Esophagus (tissue), 2 donors: ENCODE data around the gene TGM3. TPM values are rescaled to one million over a fixed set of nuclear protein-coding genes. Genes with fewer than 3 reads are reported as not detected.

Experiments
- H3K27ac ChIP-seq, 2 donors: one replicate each; pipeline ENCODE4 v1.5.1; 2013; ENCODE audit warnings: low read depth in 2 of 2, mild to moderate bottlenecking in 2 of 2, inconsistent platforms in 1 of 2, low read length in 1 of 2, moderate library complexity in 1 of 2
- H3K27me3 ChIP-seq, 2 donors: one replicate each; pipeline ENCODE4 v1.6.1; 2013; ENCODE audit warnings: low read length in 2 of 2, control low read depth in 1 of 2, mild to moderate bottlenecking in 1 of 2; ENCODE audit not compliant: insufficient read depth in 2 of 2, control insufficient read depth in 1 of 2
- H3K36me3 ChIP-seq, 2 donors: one replicate each; pipeline ENCODE4 v1.6.1; 2013; ENCODE audit warnings: low read length in 1 of 2; ENCODE audit not compliant: control insufficient read depth in 2 of 2, insufficient read depth in 2 of 2
- H3K4me1 ChIP-seq, 2 donors: one replicate each; pipeline ENCODE4 v1.6.1; 2013; ENCODE audit warnings: low read length in 1 of 2; ENCODE audit not compliant: control insufficient read depth in 2 of 2, insufficient read depth in 2 of 2
- H3K4me3 ChIP-seq, 2 donors: one replicate each; pipeline ENCODE4 v1.5.1; 2013; ENCODE audit warnings: low read length in 2 of 2, mild to moderate bottlenecking in 2 of 2, low read depth in 1 of 2, moderate library complexity in 1 of 2
- H3K9me3 ChIP-seq, 2 donors: one replicate each; pipeline ENCODE4 v1.6.1; 2013; ENCODE audit warnings: mild to moderate bottlenecking in 2 of 2, low read depth in 1 of 2, low read length in 1 of 2, moderate library complexity in 1 of 2; ENCODE audit not compliant: control insufficient read depth in 2 of 2, insufficient read depth in 1 of 2
- WGBS, 2 donors: extraction: QIAGEN DNeasy Blood & Tissue Kit; methylation state at CpG; one replicate each; pipeline ENCODE4 v1.1.7; 2013; 5-methylcytosine and 5-hydroxymethylcytosine counted together
- polyA plus RNA-seq, 2 donors: library from polyadenylated mRNA; stranded (reverse); fragments of 200-250 nt; gene quantifications; one replicate each; pipeline ENCODE4 v1.2.3, GENCODE V29; 2013
- donor health status: healthy with polysubstance abuse.
- donor health status: Bipolar disorder and iron deficiency.

TGM3 gene
- polyA plus RNA-seq, 2 donors, result 1,528 to 2,175 TPM

GRCh38 chr20:2330090-2330695 lies 34.4 kb downstream of the TGM3 start:
- Histone ChIP-seq H3K27me3 (no peaks in the 10 kb centered on the region), H3K4me3 (no peak overlapping the region), H3K9me3 (no peaks in the 10 kb centered on the region), H3K4me1 (peaks cover 0 to 5% of the 10 kb centered on the region in 2 donors), H3K36me3 (no peaks in the 10 kb centered on the region), H3K27ac (no peak overlapping the region)
- WGBS, 2 donors, result 64 to 70% methylated on average over 3 of the region's 3 CpGs

GRCh38 chr20:2331106-2331505 lies 35.3 kb downstream of the TGM3 start:
- no peak overlapping the region for H3K4me3 ChIP-seq
- peaks cover 0 to 5% of the 10 kb centered on the region in 2 donors for H3K4me1 ChIP-seq
- no peaks in the 10 kb centered on the region for H3K27me3 ChIP-seq
- no peaks in the 10 kb centered on the region for H3K36me3 ChIP-seq
- no peaks in the 10 kb centered on the region for H3K9me3 ChIP-seq
- 81 to 90% methylated on average over 5 of the region's 5 CpGs for whole genome bisulfite sequencing, 2 donors
- no peak overlapping the region for H3K27ac ChIP-seq

GRCh38 chr20:2331901-2332565 lies 36.2 kb downstream of the TGM3 start:
- H3K27me3 ChIP-seq, result no peaks in the 10 kb centered on the region
- WGBS, 2 donors, result 72 to 73% methylated on average over 17 of the region's 17 CpGs
- no peak overlapping the region for H3K4me3 ChIP-seq
- H3K36me3 ChIP-seq, result no peaks in the 10 kb centered on the region
- peak overlapping the region in 1 of 2 donors; percentile 68 for H3K27ac ChIP-seq
- no peaks in the 10 kb centered on the region for H3K9me3 ChIP-seq
- H3K4me1 ChIP-seq, result peaks cover 0 to 5% of the 10 kb centered on the region in 2 donors

GRCh38 chr20:2332711-2333110 lies 36.9 kb downstream of the TGM3 start:
- Histone ChIP-seq H3K4me3 (no peak overlapping the region), H3K27me3 (no peaks in the 10 kb centered on the region), H3K4me1 (peaks cover 0 to 5% of the 10 kb centered on the region in 2 donors), H3K27ac (peak overlapping the region in 1 of 2 donors; percentile 80), H3K9me3 (no peaks in the 10 kb centered on the region), H3K36me3 (no peaks in the 10 kb centered on the region)
- WGBS, 2 donors, result 32 to 35% methylated on average over 4 of the region's 4 CpGs

GRCh38 chr20:2333821-2334220 lies 38.0 kb downstream of the TGM3 start:
- Histone ChIP-seq H3K9me3 (no peaks in the 10 kb centered on the region), H3K27me3 (no peaks in the 10 kb centered on the region), H3K4me1 (peaks cover 0 to 5% of the 10 kb centered on the region in 2 donors), H3K4me3 (no peak overlapping the region), H3K36me3 (no peaks in the 10 kb centered on the region), H3K27ac (no peak overlapping the region)
- WGBS, 2 donors, result 76 to 81% methylated on average over 6 of the region's 6 CpGs

GRCh38 chr20:2335096-2335870 lies 39.5 kb downstream of the TGM3 start:
- Histone ChIP-seq H3K36me3 (no peaks in the 10 kb centered on the region), H3K27me3 (no peaks in the 10 kb centered on the region), H3K4me1 (peaks cover 0 to 5% of the 10 kb centered on the region in 2 donors), H3K27ac (no peak overlapping the region), H3K9me3 (no peaks in the 10 kb centered on the region), H3K4me3 (no peak overlapping the region)
- WGBS, 2 donors, result 80 to 85% methylated on average over 9 of the region's 9 CpGs

- Histone ChIP-seq H3K9me3 (no peaks in the 10 kb centered on the region), H3K4me1 (peaks cover 2 to 5% of the 10 kb centered on the region in 2 donors), H3K4me3 (no peak overlapping the region), H3K27me3 (no peaks in the 10 kb centered on the region), H3K27ac (no peak overlapping the region), H3K36me3 (peaks cover 0 to 5% of the 10 kb centered on the region in 2 donors)
- 77 to 81% methylated on average over 4 of the region's 4 CpGs for WGBS, 2 donors
Measured at GRCh38 chr20:2336471-2336870, 40.7 kb downstream of the TGM3 start.

- 56 to 69% methylated on average over 5 of the region's 5 CpGs for WGBS, 2 donors
- H3K27me3 ChIP-seq, result no peaks in the 10 kb centered on the region
- no peak overlapping the region for H3K4me3 ChIP-seq
- peaks cover 0 to 5% of the 10 kb centered on the region in 2 donors for H3K36me3 ChIP-seq
- no peak overlapping the region for H3K27ac ChIP-seq
- no peaks in the 10 kb centered on the region for H3K9me3 ChIP-seq
- H3K4me1 ChIP-seq, result peaks cover 1 to 2% of the 10 kb centered on the region in 2 donors
Measured at GRCh38 chr20:2337142-2337541, 41.3 kb downstream of the TGM3 start.

- Histone ChIP-seq H3K9me3 (no peaks in the 10 kb centered on the region), H3K27ac (no peak overlapping the region), H3K36me3 (peaks cover 0 to 5% of the 10 kb centered on the region in 2 donors), H3K4me3 (no peak overlapping the region), H3K4me1 (peaks cover 0 to 2% of the 10 kb centered on the region in 2 donors), H3K27me3 (no peaks in the 10 kb centered on the region)
- WGBS, 2 donors, result 66 to 72% methylated on average over 5 of the region's 5 CpGs
Measured at GRCh38 chr20:2338411-2339066, 42.7 kb downstream of the TGM3 start.
